ENCODE data around the gene PSPN.

The PSPN gene

GRCh38 chr19:6376512-6377190 is 918 bp upstream of the PSPN start:
- no peak overlapping the region for H3K9ac ChIP-seq
- no peak overlapping the region for H3K27ac ChIP-seq
- H2AFZ ChIP-seq (ENCODE audit: low read depth): no peak overlapping the region
- no peaks in the 10 kb centered on the region for H3K27me3 ChIP-seq (ENCODE audit: insufficient read depth, low read depth)
- peaks cover 9% of the 10 kb centered on the region for H3K4me1 ChIP-seq (ENCODE audit: low read depth, poor library complexity, severe bottlenecking)
- no peaks in the 10 kb centered on the region for H4K20me1 ChIP-seq (ENCODE audit: insufficient read depth)
- H3K36me3 ChIP-seq (ENCODE audit: insufficient read depth): no peaks in the 10 kb centered on the region; the same call in 1 of the 2 replicates
- H3K4me3 ChIP-seq (IDR thresholded peaks at IDR 0.05; ENCODE audit: insufficient read depth, low read depth, low read length): no peak overlapping the region
- no peaks in the 10 kb centered on the region for H3K79me2 ChIP-seq (ENCODE audit: insufficient read depth, low read depth)
- H3K4me2 ChIP-seq: no peak overlapping the region
- TF ChIP-seq CTCF (conservative IDR thresholded peaks at IDR 0.05; ENCODE audit: low read depth, low read length): no peak

GRCh38 chr19:6374711-6375410 is 872 bp downstream of the PSPN start:
- Histone ChIP-seq H2AFZ (ENCODE audit: low read depth) (no peak overlapping the region), H3K4me2 (no peak overlapping the region), H3K27me3 (ENCODE audit: insufficient read depth, low read depth) (no peaks in the 10 kb centered on the region), H3K36me3 (ENCODE audit: insufficient read depth) (no peaks in the 10 kb centered on the region), H4K20me1 (ENCODE audit: insufficient read depth) (no peaks in the 10 kb centered on the region), H3K9ac (no peak overlapping the region), H3K79me2 (ENCODE audit: insufficient read depth, low read depth) (no peaks in the 10 kb centered on the region), H3K27ac (no peak overlapping the region), H3K4me3 (IDR thresholded peaks at IDR 0.05; ENCODE audit: insufficient read depth, low read depth, low read length) (no peak overlapping the region), H3K4me1 (ENCODE audit: low read depth, poor library complexity, severe bottlenecking) (peaks cover 9% of the 10 kb centered on the region)
- TF ChIP-seq CTCF (conservative IDR thresholded peaks at IDR 0.05; ENCODE audit: low read depth, low read length): no peak

GRCh38 chr19:6374161-6374709 is 1.5 kb downstream of the PSPN start:
- H3K9ac ChIP-seq: no peak overlapping the region
- H3K27ac ChIP-seq: no peak overlapping the region
- no peak overlapping the region for H2AFZ ChIP-seq (ENCODE audit: low read depth)
- H3K36me3 ChIP-seq (ENCODE audit: insufficient read depth): no peaks in the 10 kb centered on the region
- no peaks in the 10 kb centered on the region for H3K27me3 ChIP-seq (ENCODE audit: insufficient read depth, low read depth)
- TF ChIP-seq CTCF (conservative IDR thresholded peaks at IDR 0.05; ENCODE audit: low read depth, low read length): no peak
- H3K4me2 ChIP-seq: peak overlapping the region; percentile 36; the same call in 1 of the 2 replicates
- peaks cover 9% of the 10 kb centered on the region for H3K4me1 ChIP-seq (ENCODE audit: low read depth, poor library complexity, severe bottlenecking)
- no peak overlapping the region for H3K4me3 ChIP-seq (IDR thresholded peaks at IDR 0.05; ENCODE audit: insufficient read depth, low read depth, low read length)
- H3K79me2 ChIP-seq (ENCODE audit: insufficient read depth, low read depth): no peaks in the 10 kb centered on the region
- no peaks in the 10 kb centered on the region for H4K20me1 ChIP-seq (ENCODE audit: insufficient read depth)

GRCh38 chr19:6373813-6374108 is 2.0 kb downstream of the PSPN start:
- Histone ChIP-seq H2AFZ (ENCODE audit: low read depth) (peak overlapping the region; percentile 22; the same call in 1 of the 2 replicates), H3K36me3 (ENCODE audit: insufficient read depth) (peaks cover under 1% of the 10 kb centered on the region; the same call in 1 of the 2 replicates), H3K79me2 (ENCODE audit: insufficient read depth, low read depth) (no peaks in the 10 kb centered on the region), H3K4me2 (peak overlapping the region; percentile 36; the same call in 1 of the 2 replicates), H3K4me1 (ENCODE audit: low read depth, poor library complexity, severe bottlenecking) (peaks cover 9% of the 10 kb centered on the region), H3K4me3 (IDR thresholded peaks at IDR 0.05; ENCODE audit: insufficient read depth, low read depth, low read length) (no peak overlapping the region), H3K27ac (no peak overlapping the region), H3K9ac (no peak overlapping the region), H3K27me3 (ENCODE audit: insufficient read depth, low read depth) (no peaks in the 10 kb centered on the region), H4K20me1 (ENCODE audit: insufficient read depth) (no peaks in the 10 kb centered on the region)
- TF ChIP-seq CTCF (conservative IDR thresholded peaks at IDR 0.05; ENCODE audit: low read depth, low read length): no peak
